ENCODE measurements around the gene PLA2G4A.
A peak's percentile ranks its signal among the peaks of the same experiment; 100 is the strongest.

The PLA2G4A gene

GRCh38 chr1:186802388-186802787 lies 26.4 kb upstream of the PLA2G4A start:
- peaks cover 5% of the 10 kb centered on the region for H3K4me1 ChIP-seq (ENCODE audit: control insufficient read depth, low read depth, low read length)
- H3K36me3 ChIP-seq (ENCODE audit: control insufficient read depth, low read depth, low read length), result no peaks in the 10 kb centered on the region
- no peak overlapping the region for H3K9ac ChIP-seq (ENCODE audit: low read length)
- H3K27me3 ChIP-seq (ENCODE audit: control insufficient read depth, insufficient read depth, low read length), result no peaks in the 10 kb centered on the region
- H3K9me3 ChIP-seq (ENCODE audit: control insufficient read depth, low read depth, low read length), result no peaks in the 10 kb centered on the region
- H3K27ac ChIP-seq (ENCODE audit: low read length), result no peak overlapping the region
- H3K4me3 ChIP-seq (ENCODE audit: low read length), result no peak overlapping the region

- Histone ChIP-seq H3K36me3 (ENCODE audit: control insufficient read depth, low read depth, low read length) (no peaks in the 10 kb centered on the region), H3K4me1 (ENCODE audit: control insufficient read depth, low read depth, low read length) (peaks cover 5% of the 10 kb centered on the region), H3K4me3 (ENCODE audit: low read length) (no peak overlapping the region), H3K27ac (ENCODE audit: low read length) (no peak overlapping the region), H3K27me3 (ENCODE audit: control insufficient read depth, insufficient read depth, low read length) (no peaks in the 10 kb centered on the region), H3K9ac (ENCODE audit: low read length) (no peak overlapping the region), H3K9me3 (ENCODE audit: control insufficient read depth, low read depth, low read length) (no peaks in the 10 kb centered on the region)
Observed at GRCh38 chr1:186804679-186805078, 24.1 kb upstream of the PLA2G4A start.

GRCh38 chr1:186806477-186806876 lies 22.3 kb upstream of the PLA2G4A start:
- no peaks in the 10 kb centered on the region for H3K36me3 ChIP-seq (ENCODE audit: control insufficient read depth, low read depth, low read length)
- no peak overlapping the region for H3K4me3 ChIP-seq (ENCODE audit: low read length)

DNA sequence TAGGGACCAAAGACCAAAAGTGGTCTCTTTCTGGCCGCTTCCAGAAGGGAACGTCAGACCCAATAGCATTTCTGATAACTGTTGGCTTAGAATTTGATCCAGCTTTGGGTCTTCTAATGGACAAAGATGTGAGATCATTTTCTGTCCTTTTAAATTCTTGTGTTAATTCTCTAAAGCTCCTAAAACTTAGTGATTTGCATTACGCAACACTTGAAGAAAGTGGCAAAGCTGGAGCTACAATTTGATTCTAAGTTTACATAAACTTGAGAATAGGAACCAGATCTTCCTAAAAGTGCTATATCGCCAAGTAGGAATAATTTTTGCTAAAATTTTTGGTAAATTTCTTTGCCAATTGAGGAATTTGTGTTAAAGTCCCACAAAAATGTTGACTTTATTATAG lies 21.6 kb upstream of the PLA2G4A start:
- H3K9ac ChIP-seq (ENCODE audit: low read length), result no peak overlapping the region
- H3K4me1 ChIP-seq (ENCODE audit: control insufficient read depth, low read depth, low read length), result peaks cover 5% of the 10 kb centered on the region
- H3K9me3 ChIP-seq (ENCODE audit: control insufficient read depth, low read depth, low read length), result no peaks in the 10 kb centered on the region
- no peaks in the 10 kb centered on the region for H3K36me3 ChIP-seq (ENCODE audit: control insufficient read depth, low read depth, low read length)
- H3K27me3 ChIP-seq (ENCODE audit: control insufficient read depth, insufficient read depth, low read length), result no peaks in the 10 kb centered on the region
- H3K27ac ChIP-seq (ENCODE audit: low read length), result no peak overlapping the region
- no peak overlapping the region for H3K4me3 ChIP-seq (ENCODE audit: low read length)

More at GRCh38 chr1:186806477-186806876, 22.3 kb upstream of the PLA2G4A start:
- Histone ChIP-seq H3K9me3 (ENCODE audit: control insufficient read depth, low read depth, low read length) (no peaks in the 10 kb centered on the region), H3K4me1 (ENCODE audit: control insufficient read depth, low read depth, low read length) (peaks cover 5% of the 10 kb centered on the region), H3K27me3 (ENCODE audit: control insufficient read depth, insufficient read depth, low read length) (no peaks in the 10 kb centered on the region), H3K9ac (ENCODE audit: low read length) (no peak overlapping the region), H3K27ac (ENCODE audit: low read length) (no peak overlapping the region)

DNA sequence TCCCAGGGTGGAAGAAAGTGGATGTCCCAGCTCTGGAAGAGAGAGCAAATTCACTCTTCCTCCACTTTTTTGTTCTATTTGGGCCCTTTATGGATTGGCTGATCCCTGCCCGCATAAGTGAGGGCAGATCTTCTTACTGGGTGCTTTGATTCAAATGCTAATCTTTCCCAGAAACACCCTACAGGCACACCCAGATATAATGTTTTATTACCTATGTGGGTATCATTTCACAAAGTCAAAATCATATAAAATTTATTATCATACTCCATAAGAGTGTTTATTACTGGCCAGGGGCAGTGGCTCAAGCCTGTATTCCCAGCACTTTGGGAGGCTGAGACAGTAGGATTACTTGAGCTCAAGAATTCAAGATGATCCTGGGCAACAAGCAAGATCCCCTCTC lies 16.9 kb upstream of the PLA2G4A start:
- Histone ChIP-seq H3K27me3 (ENCODE audit: control insufficient read depth, insufficient read depth, low read length) (no peaks in the 10 kb centered on the region), H3K4me3 (ENCODE audit: low read length) (no peak overlapping the region), H3K27ac (ENCODE audit: low read length) (no peak overlapping the region), H3K9me3 (ENCODE audit: control insufficient read depth, low read depth, low read length) (no peaks in the 10 kb centered on the region), H3K4me1 (ENCODE audit: control insufficient read depth, low read depth, low read length) (no peaks in the 10 kb centered on the region), H3K9ac (ENCODE audit: low read length) (no peak overlapping the region), H3K36me3 (ENCODE audit: control insufficient read depth, low read depth, low read length) (no peaks in the 10 kb centered on the region)

GRCh38 chr1:186812570-186812969 lies 16.2 kb upstream of the PLA2G4A start:
- Histone ChIP-seq H3K9ac (ENCODE audit: low read length) (no peak overlapping the region), H3K27ac (ENCODE audit: low read length) (no peak overlapping the region), H3K4me1 (ENCODE audit: control insufficient read depth, low read depth, low read length) (no peaks in the 10 kb centered on the region), H3K27me3 (ENCODE audit: control insufficient read depth, insufficient read depth, low read length) (no peaks in the 10 kb centered on the region), H3K4me3 (ENCODE audit: low read length) (no peak overlapping the region), H3K36me3 (ENCODE audit: control insufficient read depth, low read depth, low read length) (no peaks in the 10 kb centered on the region), H3K9me3 (ENCODE audit: control insufficient read depth, low read depth, low read length) (no peaks in the 10 kb centered on the region)

GRCh38 chr1:186813420-186813819 lies 15.3 kb upstream of the PLA2G4A start:
- Histone ChIP-seq H3K36me3 (ENCODE audit: control insufficient read depth, low read depth, low read length) (no peaks in the 10 kb centered on the region), H3K9ac (ENCODE audit: low read length) (no peak overlapping the region), H3K4me3 (ENCODE audit: low read length) (no peak overlapping the region), H3K9me3 (ENCODE audit: control insufficient read depth, low read depth, low read length) (no peaks in the 10 kb centered on the region), H3K27ac (ENCODE audit: low read length) (no peak overlapping the region), H3K27me3 (ENCODE audit: control insufficient read depth, insufficient read depth, low read length) (no peaks in the 10 kb centered on the region), H3K4me1 (ENCODE audit: control insufficient read depth, low read depth, low read length) (no peaks in the 10 kb centered on the region)

DNA sequence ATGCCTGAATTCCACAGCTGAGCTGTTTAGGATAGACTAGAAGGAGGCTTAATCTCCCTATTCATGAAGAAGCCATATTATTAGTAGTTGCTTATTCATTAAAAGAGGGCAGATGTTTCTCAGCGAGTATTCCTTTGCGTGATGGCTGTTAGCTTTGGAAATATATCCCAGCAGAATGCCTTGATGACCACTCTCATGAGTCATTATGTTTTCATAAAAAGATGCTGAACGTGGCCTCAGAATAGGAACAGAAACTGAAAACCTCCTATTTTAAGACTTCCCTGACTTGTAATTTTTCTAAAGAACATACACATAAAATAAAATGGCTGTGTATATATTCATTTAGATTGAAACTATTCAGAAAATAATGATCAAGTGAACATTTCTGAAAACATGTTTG lies 9.6 kb upstream of the PLA2G4A start:
- no peaks in the 10 kb centered on the region for H3K9me3 ChIP-seq (ENCODE audit: control insufficient read depth, low read depth, low read length)
- no peaks in the 10 kb centered on the region for H3K27me3 ChIP-seq (ENCODE audit: control insufficient read depth, insufficient read depth, low read length)
- no peaks in the 10 kb centered on the region for H3K36me3 ChIP-seq (ENCODE audit: control insufficient read depth, low read depth, low read length)
- H3K9ac ChIP-seq (ENCODE audit: low read length), result no peak overlapping the region
- H3K27ac ChIP-seq (ENCODE audit: low read length), result no peak overlapping the region
- H3K4me1 ChIP-seq (ENCODE audit: control insufficient read depth, low read depth, low read length), result no peaks in the 10 kb centered on the region
- H3K4me3 ChIP-seq (ENCODE audit: low read length), result no peak overlapping the region

- no peaks in the 10 kb centered on the region for H3K27me3 ChIP-seq (ENCODE audit: control insufficient read depth, insufficient read depth, low read length)
- H3K27ac ChIP-seq (ENCODE audit: low read length), result no peak overlapping the region
- H3K9ac ChIP-seq (ENCODE audit: low read length), result no peak overlapping the region
- H3K9me3 ChIP-seq (ENCODE audit: control insufficient read depth, low read depth, low read length), result no peaks in the 10 kb centered on the region
- no peaks in the 10 kb centered on the region for H3K36me3 ChIP-seq (ENCODE audit: control insufficient read depth, low read depth, low read length)
- no peak overlapping the region for H3K4me3 ChIP-seq (ENCODE audit: low read length)
- H3K4me1 ChIP-seq (ENCODE audit: control insufficient read depth, low read depth, low read length), result no peaks in the 10 kb centered on the region
Observed at GRCh38 chr1:186819563-186819962, 9.2 kb upstream of the PLA2G4A start.

DNA sequence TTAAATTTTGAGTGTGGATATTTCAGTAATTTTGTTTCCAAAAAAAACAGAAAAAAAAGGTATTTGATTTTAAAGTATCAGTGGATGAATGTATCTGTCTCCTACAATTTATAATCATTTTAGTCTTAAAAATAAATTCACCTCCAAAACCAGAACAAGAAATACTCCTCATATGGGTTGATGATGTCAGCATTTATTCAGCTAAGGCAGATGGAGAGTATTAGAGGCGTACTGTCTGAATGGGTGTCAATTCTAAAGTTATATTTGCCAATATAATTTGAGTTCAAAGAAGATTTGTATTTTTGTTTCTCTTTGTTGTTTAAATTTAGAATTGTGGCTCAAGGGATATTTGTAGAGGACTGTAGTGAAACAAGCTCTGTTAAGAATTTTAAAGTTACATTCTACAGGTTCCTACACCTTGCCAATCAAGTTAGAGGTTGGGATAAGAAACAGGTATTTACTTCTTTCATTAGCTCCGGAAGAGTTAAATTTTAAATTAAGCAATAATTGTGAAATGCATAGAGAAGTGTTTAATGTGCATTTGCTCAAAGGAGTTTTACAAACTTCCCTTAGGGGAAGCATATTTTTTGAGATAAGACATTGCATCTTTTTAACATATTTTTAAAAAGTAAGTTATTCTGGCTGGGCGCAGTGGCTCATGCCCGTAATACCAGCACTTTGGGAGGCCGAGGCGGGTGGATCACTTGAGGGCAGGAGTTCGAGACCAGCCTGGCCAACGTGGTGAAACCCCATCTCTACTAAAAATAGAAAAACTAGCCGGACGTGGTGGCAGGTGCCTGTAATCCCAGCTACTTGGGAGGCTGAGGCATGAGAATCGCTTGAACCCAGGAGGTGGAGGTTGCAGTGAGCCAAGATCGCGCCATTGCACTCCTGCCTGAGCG lies 1.2 kb downstream of the PLA2G4A start:
- Histone ChIP-seq H3K9ac (ENCODE audit: low read length) (no peak overlapping the region), H3K9me3 (ENCODE audit: control insufficient read depth, low read depth, low read length) (no peaks in the 10 kb centered on the region), H3K4me3 (ENCODE audit: low read length) (peak overlapping the region; percentile 94), H3K27ac (ENCODE audit: low read length) (no peak overlapping the region), H3K36me3 (ENCODE audit: control insufficient read depth, low read depth, low read length) (no peaks in the 10 kb centered on the region), H3K4me1 (ENCODE audit: control insufficient read depth, low read depth, low read length) (peaks cover 4% of the 10 kb centered on the region), H3K27me3 (ENCODE audit: control insufficient read depth, insufficient read depth, low read length) (peaks cover 11% of the 10 kb centered on the region)

GRCh38 chr1:186831168-186831567 lies 2.4 kb downstream of the PLA2G4A start:
- H3K4me3 ChIP-seq (ENCODE audit: low read length), result no peak overlapping the region
- no peaks in the 10 kb centered on the region for H3K36me3 ChIP-seq (ENCODE audit: control insufficient read depth, low read depth, low read length)
- peaks cover 4% of the 10 kb centered on the region for H3K4me1 ChIP-seq (ENCODE audit: control insufficient read depth, low read depth, low read length)
- H3K9me3 ChIP-seq (ENCODE audit: control insufficient read depth, low read depth, low read length), result no peaks in the 10 kb centered on the region
- no peak overlapping the region for H3K9ac ChIP-seq (ENCODE audit: low read length)
- H3K27me3 ChIP-seq (ENCODE audit: control insufficient read depth, insufficient read depth, low read length), result peaks cover 11% of the 10 kb centered on the region
- H3K27ac ChIP-seq (ENCODE audit: low read length), result no peak overlapping the region

DNA sequence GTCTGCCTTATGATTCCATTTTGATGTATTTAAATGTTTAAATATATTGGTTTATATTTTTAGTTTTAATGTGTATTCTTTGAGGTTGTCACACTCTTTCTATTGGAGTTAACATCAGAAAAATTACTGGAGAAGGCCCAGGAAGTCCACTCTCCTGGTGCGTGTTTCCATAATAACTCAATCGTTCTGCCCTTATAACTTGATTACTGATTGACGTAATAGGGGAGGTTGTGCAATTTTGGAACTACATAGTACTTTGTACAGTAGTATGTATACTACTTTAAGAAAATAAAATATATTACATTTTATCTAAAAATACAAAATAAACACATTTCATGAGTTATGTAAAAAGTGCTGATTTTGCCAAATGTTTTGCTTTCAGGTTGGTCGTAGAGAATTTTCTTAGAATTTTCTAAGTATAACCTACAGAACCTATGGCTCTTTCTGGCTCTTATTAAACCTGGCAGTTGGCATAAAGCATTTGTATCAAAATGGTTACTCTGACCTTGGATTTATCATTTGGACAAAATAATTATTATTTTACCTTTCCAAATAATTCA lies 5.7 kb downstream of the PLA2G4A start:
- Histone ChIP-seq H3K36me3 (ENCODE audit: control insufficient read depth, low read depth, low read length) (no peaks in the 10 kb centered on the region), H3K9me3 (ENCODE audit: control insufficient read depth, low read depth, low read length) (no peaks in the 10 kb centered on the region), H3K9ac (ENCODE audit: low read length) (no peak overlapping the region), H3K27me3 (ENCODE audit: control insufficient read depth, insufficient read depth, low read length) (peaks cover 5% of the 10 kb centered on the region), H3K4me1 (ENCODE audit: control insufficient read depth, low read depth, low read length) (peaks cover under 1% of the 10 kb centered on the region), H3K4me3 (ENCODE audit: low read length) (no peak overlapping the region), H3K27ac (ENCODE audit: low read length) (no peak overlapping the region)

Data from iPS-18a (cell line).